GM06990 (cell line): ENCODE data around the gene HOXC4.

Experiments used
- DNase-seq: peaks from one replicate; pipeline ENCODE4 v3.0.0-alpha.2; 2011; ENCODE audit not compliant: insufficient read length; ENCODE audit errors: extremely low read depth
- H3K27me3 ChIP-seq: replicated peaks from 2 replicates; pipeline ENCODE4 v1.6.0; 2011; ENCODE audit warnings: low read length; ENCODE audit not compliant: control insufficient read depth, insufficient read depth
- H3K36me3 ChIP-seq: 2 replicates; pipeline ENCODE4 v1.5.1; 2011; ENCODE audit warnings: low read length; ENCODE audit not compliant: control insufficient read depth, insufficient read depth
- H3K4me3 ChIP-seq: replicated peaks from 2 replicates; pipeline ENCODE4 v1.5.1; 2011; ENCODE audit warnings: low read depth, mild to moderate bottlenecking, control low read depth, low read length
- CTCF ChIP-seq: IDR thresholded peaks from 2 replicates; pipeline ENCODE4 v1.5.1; 2011; ENCODE audit warnings: low read length, control low read depth, mild to moderate bottlenecking, inconsistent platforms; ENCODE audit not compliant: insufficient read depth, poor library complexity, severe bottlenecking

Gene HOXC4

DNA sequence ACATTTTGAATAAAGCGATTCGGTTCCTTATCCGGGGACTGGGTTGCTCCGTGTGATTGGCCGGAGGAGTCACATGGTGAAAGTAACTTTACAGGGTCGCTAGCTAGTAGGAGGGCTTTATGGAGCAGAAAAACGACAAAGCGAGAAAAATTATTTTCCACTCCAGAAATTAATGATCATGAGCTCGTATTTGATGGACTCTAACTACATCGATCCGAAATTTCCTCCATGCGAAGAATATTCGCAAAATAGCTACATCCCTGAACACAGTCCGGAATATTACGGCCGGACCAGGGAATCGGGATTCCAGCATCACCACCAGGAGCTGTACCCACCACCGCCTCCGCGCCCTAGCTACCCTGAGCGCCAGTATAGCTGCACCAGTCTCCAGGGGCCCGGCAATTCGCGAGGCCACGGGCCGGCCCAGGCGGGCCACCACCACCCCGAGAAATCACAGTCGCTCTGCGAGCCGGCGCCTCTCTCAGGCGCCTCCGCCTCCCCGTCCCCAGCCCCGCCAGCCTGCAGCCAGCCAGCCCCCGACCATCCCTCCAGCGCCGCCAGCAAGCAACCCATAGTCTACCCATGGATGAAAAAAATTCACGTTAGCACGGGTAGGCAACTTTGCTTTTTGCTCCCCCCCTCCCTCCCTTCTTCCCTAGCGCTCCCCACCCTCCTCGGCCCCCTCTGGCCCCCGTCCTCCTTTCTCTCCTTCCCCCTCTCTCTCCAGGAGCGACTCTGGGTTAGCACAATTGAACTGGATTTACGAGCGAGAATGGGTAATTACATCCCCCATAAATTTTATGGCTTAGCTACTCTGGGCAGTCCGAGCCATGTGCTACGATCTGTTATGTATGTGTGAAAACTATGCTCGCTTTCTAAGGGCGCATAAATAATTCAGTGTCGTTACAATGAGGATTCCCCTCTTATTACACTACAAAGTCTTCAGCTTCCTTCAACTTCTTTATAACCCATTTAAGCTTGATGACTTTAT, at the start of gene HOXC4:
TSS of gene HOXC4 (plus strand) at position 85 of the 991 bp plus-strand sequence. CDS start at position 173, 88 bp downstream.
- Histone ChIP-seq H3K27me3 (no peaks in the 10 kb centered on the region), H3K36me3 (no peaks in the 10 kb centered on the region), H3K4me3 (peak within 1 kb of the TSS; percentile 84)
- TF ChIP-seq CTCF: no peak
- DNase-seq: no peak

DNA sequence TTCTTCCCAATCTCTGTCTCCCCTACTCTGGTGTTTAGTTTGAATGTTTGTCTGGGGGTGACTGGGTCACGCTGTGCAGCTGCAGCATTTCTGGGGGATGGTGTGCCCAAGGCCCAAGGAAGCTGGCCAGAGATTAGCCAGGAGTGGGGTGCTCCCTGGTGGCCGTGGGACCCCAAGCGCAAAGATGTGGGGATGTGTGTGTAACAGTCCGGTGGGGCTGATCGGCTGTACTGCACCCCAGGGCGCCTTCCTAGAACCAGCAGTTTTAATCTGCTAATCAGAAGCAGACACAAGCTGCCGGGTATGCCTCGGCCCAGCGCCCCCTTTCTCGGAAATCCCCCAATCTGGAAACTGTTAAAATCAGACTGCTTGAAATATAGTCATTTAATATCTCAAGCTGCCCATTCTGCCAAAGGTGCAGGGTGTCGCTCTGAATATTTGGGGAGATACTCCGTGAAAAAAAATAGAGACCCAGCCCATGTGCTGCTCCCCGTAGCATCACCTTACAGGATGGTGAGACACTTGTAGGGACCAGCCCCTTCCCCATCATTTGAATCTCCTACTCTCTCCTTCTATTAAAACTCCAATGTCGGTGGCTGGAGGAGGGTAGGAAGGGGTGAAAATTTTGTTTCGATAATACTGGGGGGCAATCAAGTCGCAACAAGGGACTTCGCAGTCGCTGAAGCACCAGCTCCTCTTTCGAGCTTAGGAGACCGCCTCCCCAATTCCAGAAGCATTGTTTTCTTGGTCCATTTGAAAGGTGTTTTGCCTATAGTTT, 49.4 kb upstream of the HOXC4 start:
- peak; percentile 11 for TF ChIP-seq CTCF
- no peak for DNase-seq
- H3K36me3 ChIP-seq: no peaks in the 10 kb centered on the region
- H3K27me3 ChIP-seq: no peaks in the 10 kb centered on the region; the same call in 1 of the 2 replicates
- no peak overlapping the region for H3K4me3 ChIP-seq

DNA sequence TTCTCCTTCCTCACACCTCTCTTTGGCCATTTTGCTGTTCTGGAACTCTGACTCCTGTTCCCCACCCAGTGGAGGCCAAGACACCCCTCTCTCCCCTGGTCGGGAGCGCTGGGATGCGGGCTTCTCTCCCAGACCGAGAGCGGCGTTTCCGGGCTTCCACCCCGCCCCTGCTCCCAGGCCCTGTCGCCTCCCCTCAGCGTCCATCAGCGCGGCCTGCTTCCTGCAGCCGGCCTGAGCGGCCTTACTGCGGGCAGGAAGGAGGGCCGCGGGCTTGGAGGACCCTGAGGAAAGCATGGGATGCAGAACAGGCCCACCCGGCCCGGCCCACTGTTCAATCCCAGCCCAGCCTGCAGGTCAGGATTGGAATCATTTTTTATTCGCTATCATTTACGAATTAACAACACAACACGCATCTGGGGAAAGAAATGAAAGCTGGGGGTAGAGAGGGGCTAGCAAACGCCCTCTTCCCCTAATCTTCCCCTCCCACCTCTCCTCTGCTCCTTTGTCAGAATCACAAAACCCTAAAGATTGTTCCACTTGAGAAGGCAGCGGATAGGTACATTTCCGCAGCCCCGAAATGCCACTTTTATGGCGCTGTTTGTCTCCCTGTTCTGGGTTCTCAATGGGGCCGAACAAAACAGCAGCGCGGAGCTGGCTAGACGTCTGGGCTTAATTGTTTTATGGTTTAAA, 48.6 kb upstream of the HOXC4 start:
- H3K36me3 ChIP-seq: no peaks in the 10 kb centered on the region
- H3K27me3 ChIP-seq: peaks cover 1% of the 10 kb centered on the region; the same call in 1 of the 2 replicates
- no peak overlapping the region for H3K4me3 ChIP-seq
- DNase-seq: no peak
- TF ChIP-seq CTCF: no peak

- Histone ChIP-seq H3K4me3 (no peak overlapping the region), H3K36me3 (no peaks in the 10 kb centered on the region), H3K27me3 (peaks cover 1% of the 10 kb centered on the region; the same call in 1 of the 2 replicates)
- no peak for TF ChIP-seq CTCF
- DNase-seq: no peak
Measured at GRCh38 chr12:54005531-54005852, 48.1 kb upstream of the HOXC4 start.

- peak; percentile 76 for TF ChIP-seq CTCF
- DNase-seq: peak; percentile 80
- H3K27me3 ChIP-seq: peaks cover 1% of the 10 kb centered on the region; the same call in 1 of the 2 replicates
- no peaks in the 10 kb centered on the region for H3K36me3 ChIP-seq
- H3K4me3 ChIP-seq: peak overlapping the region; percentile 45
Measured at GRCh38 chr12:54005853-54006558, 47.6 kb upstream of the HOXC4 start.
